Neuronal stem cell (in vitro differentiated cells): ENCODE results near the gene SH2D4B.

Source experiments
- DNase-seq: peaks from one replicate; pipeline ENCODE4 v3.0.0-alpha.2; 2013; ENCODE audit warnings: low spot score
- H2AFZ ChIP-seq: one replicate; pipeline ENCODE4 v1.6.1; 2013; ENCODE audit warnings: mild to moderate bottlenecking, low read length, inconsistent platforms
- H2AK5ac ChIP-seq: 2 replicates; pipeline ENCODE4 v1.6.1; 2013; ENCODE audit warnings: low read depth, mild to moderate bottlenecking, inconsistent platforms, low read length, moderate library complexity, mixed read lengths
- H2BK120ac ChIP-seq: 2 replicates; pipeline ENCODE4 v1.6.1; 2013; ENCODE audit warnings: low read depth, mild to moderate bottlenecking, inconsistent platforms, low read length, moderate library complexity, mixed read lengths
- H2BK12ac ChIP-seq: one replicate; pipeline ENCODE4 v1.6.1; 2013; ENCODE audit warnings: low read length, inconsistent platforms
- H2BK15ac ChIP-seq: 2 replicates; pipeline ENCODE4 v1.6.1; 2013; ENCODE audit warnings: mild to moderate bottlenecking, low read length, inconsistent platforms, mixed read lengths
- H2BK5ac ChIP-seq: one replicate; pipeline ENCODE4 v1.6.1; 2013; ENCODE audit warnings: inconsistent platforms, mild to moderate bottlenecking, low read length, moderate library complexity
- H3K14ac ChIP-seq: one replicate; pipeline ENCODE4 v1.6.1; 2013; ENCODE audit warnings: low read length, inconsistent platforms
- H3K18ac ChIP-seq: 2 replicates; pipeline ENCODE4 v1.6.1; 2013; ENCODE audit warnings: low read length, inconsistent platforms
- H3K23ac ChIP-seq: 2 replicates; pipeline ENCODE4 v1.6.1; 2013; ENCODE audit warnings: low read depth, mild to moderate bottlenecking, mixed read lengths, low read length, inconsistent platforms; ENCODE audit not compliant: poor library complexity
- H3K27ac ChIP-seq: replicated peaks from 3 replicates; pipeline ENCODE4 v1.5.1; 2013; ENCODE audit warnings: low read length, inconsistent platforms
- H3K27me3 ChIP-seq, 3 experiments: 2 replicates each; pipeline ENCODE4 v1.6.1; 2013; ENCODE audit warnings: low read length in 3 of 3, mild to moderate bottlenecking in 2 of 3, inconsistent platforms in 1 of 3, low read depth in 1 of 3, mixed read lengths in 1 of 3, moderate library complexity in 1 of 3; ENCODE audit not compliant: control insufficient read depth in 3 of 3, insufficient read depth in 3 of 3
- H3K36me3 ChIP-seq, 2 donors: replicated peaks in 1 of 2; 2 replicates each; pipeline ENCODE4 v1.6.1; 2013; ENCODE audit warnings: low read length in 2 of 2; ENCODE audit not compliant: control insufficient read depth in 2 of 2, insufficient read depth in 2 of 2
- H3K4ac ChIP-seq: 2 replicates; pipeline ENCODE4 v1.6.1; 2013; ENCODE audit warnings: inconsistent platforms, mild to moderate bottlenecking, low read length, moderate library complexity
- H3K4me1 ChIP-seq, 2 donors: 1 replicate in 1 of 2; 2 replicates in 1 of 2; pipeline ENCODE4 v1.6.1; 2013; ENCODE audit warnings: low read length in 2 of 2, low read depth in 1 of 2; ENCODE audit not compliant: control insufficient read depth in 2 of 2, insufficient read depth in 1 of 2
- H3K4me2 ChIP-seq: one replicate; pipeline ENCODE4 v1.6.1; 2013; ENCODE audit warnings: mild to moderate bottlenecking, low read length, inconsistent platforms; ENCODE audit not compliant: insufficient read depth, poor library complexity, severe bottlenecking
- H3K4me3 ChIP-seq, 2 donors: 2 replicates each; pipeline ENCODE4 v1.5.1; 2013; ENCODE audit warnings: low read length in 2 of 2, mild to moderate bottlenecking in 2 of 2, inconsistent platforms in 1 of 2, moderate library complexity in 1 of 2
- H3K79me1 ChIP-seq: one replicate; pipeline ENCODE4 v1.6.1; 2013; ENCODE audit warnings: low read depth, mild to moderate bottlenecking, inconsistent platforms, low read length, moderate library complexity
- H3K9ac ChIP-seq: one replicate; pipeline ENCODE4 v1.6.1; 2013; ENCODE audit warnings: mild to moderate bottlenecking, low read depth, low read length, inconsistent platforms; ENCODE audit not compliant: poor library complexity
- H3K9me3 ChIP-seq, 2 donors: replicated peaks in 1 of 2; 2 replicates each; pipeline versions ENCODE3 to v1.6.1; 2013; ENCODE audit warnings: low read length in 2 of 2, mild to moderate bottlenecking in 2 of 2, inconsistent platforms in 1 of 2, low read depth in 1 of 2, mixed read lengths in 1 of 2, moderate library complexity in 1 of 2; ENCODE audit not compliant: control insufficient read depth in 2 of 2, insufficient read depth in 1 of 2
- H4K8ac ChIP-seq: one replicate; pipeline ENCODE4 v1.6.1; 2013; ENCODE audit warnings: low read depth, mild to moderate bottlenecking, inconsistent platforms, low read length, moderate library complexity
- H4K91ac ChIP-seq: one replicate; pipeline ENCODE4 v1.6.1; 2013; ENCODE audit warnings: low read length, low read depth, mild to moderate bottlenecking, inconsistent platforms; ENCODE audit not compliant: poor library complexity
- WGBS, 2 donors: extraction: QIAGEN DNeasy Blood & Tissue Kit; methylation state at CpG; one replicate each; pipeline ENCODE4 v1.1.7; 2013; ENCODE audit warnings: missing lambda C conversion rate in 2 of 2, mixed read lengths in 1 of 2; ENCODE audit not compliant: insufficient read length in 2 of 2, insufficient replicate concordance in 1 of 2; ENCODE audit errors: extremely low coverage in 2 of 2; 5-methylcytosine and 5-hydroxymethylcytosine counted together

Gene SH2D4B

DNA sequence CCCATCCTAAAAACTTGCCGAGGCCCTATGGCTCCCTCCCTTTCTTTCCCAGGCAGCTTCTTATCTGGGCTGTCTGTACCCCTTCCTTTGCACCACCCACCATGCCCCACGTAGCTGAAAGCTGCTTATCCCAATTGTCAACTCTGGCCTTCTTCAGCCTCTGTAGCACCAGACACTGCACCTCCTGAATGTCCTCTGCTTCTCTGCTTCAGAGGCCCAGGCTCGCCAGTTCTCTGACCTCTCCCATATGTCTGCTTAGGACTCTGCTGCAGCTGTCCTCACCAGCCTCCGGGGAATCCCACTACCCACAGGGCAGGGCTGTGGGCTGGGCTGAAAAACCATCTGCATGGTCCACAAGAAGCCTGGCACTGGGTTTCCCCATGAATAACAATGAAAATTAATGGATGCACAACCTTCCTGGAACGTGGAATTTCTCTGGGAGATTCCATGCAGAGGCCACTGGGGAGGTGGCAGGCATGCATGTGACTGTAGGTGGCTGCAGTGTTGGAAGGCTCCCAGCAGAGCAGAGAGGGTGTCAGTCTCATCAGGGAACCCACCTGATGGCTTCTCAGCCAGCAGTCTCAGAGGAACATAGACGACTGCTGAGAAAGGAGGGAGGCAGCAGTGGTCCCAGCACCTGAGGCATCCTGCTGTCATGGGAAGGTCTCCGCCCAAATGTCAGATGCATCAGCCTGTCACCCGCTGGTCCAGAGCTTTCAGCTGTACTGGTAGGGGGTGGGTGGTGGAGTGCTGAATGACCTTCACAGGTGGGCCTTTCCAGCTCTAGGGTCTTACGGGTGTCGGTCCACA is 16.8 kb upstream of the SH2D4B start:
- Histone ChIP-seq H3K36me3 (peaks cover 32 to 69% of the 10 kb centered on the region in 2 donors), H3K23ac (no peak overlapping the region), H3K4me1 (no peaks in the 10 kb centered on the region), H3K14ac (no peak overlapping the region), H3K79me1 (peaks cover 6% of the 10 kb centered on the region), H2AFZ (no peak overlapping the region), H3K9ac (no peak overlapping the region), H2AK5ac (no peak overlapping the region), H2BK120ac (no peak overlapping the region), H4K8ac (no peak overlapping the region), H3K27ac (no peak overlapping the region), H2BK5ac (no peak overlapping the region), H2BK15ac (no peak overlapping the region), H3K4me3 (no peak overlapping the region), H2BK12ac (no peak overlapping the region), H3K4me2 (no peak overlapping the region), H4K91ac (no peak overlapping the region), H3K18ac (no peak overlapping the region), H3K9me3 (peaks cover 0 to 2% of the 10 kb centered on the region in 2 donors), H3K27me3 (no peaks in the 10 kb centered on the region), H3K4ac (no peak overlapping the region)
- WGBS, 2 donors: no CpG with 5 or more reads among the region's 10 CpGs
- DNase-seq: no peak

DNA sequence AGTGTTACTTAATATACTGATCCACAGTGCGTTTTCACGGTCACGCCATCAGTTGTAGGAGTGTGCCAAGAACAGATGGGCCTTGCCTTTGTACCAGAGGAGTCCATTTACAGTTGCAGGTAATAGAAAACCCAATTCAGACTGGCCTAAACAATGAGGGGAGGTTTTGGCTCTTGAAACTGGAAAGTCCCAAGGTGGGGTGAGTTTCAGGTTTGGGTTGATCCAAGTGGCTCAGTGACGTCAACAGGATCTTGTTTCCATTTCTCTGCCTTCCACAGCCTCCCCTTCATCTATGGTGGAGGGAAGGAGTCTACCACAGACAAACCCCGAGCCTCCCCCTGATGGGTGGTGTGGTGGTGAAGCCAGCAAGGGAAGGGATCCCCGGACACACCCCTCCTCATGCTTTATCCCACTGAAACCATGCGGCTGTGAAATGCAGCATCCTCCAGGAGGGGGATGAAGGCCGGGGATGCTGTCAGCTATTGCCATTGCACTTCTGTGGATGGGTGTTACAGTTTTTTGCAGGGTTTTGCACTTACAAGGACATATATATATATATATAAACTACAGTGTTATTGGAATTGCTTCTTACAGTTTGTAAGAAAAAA is 14.8 kb upstream of the SH2D4B start:
- Histone ChIP-seq H2BK5ac (no peak overlapping the region), H2BK15ac (no peak overlapping the region), H3K14ac (no peak overlapping the region), H3K27me3 (no peaks in the 10 kb centered on the region), H2AK5ac (no peak overlapping the region), H3K9me3 (peaks cover 0 to 2% of the 10 kb centered on the region in 2 donors), H3K4me3 (no peak overlapping the region), H4K8ac (no peak overlapping the region), H2BK12ac (no peak overlapping the region), H2BK120ac (no peak overlapping the region), H4K91ac (no peak overlapping the region), H3K79me1 (peaks cover 5% of the 10 kb centered on the region), H3K4me1 (no peaks in the 10 kb centered on the region), H3K27ac (no peak overlapping the region), H3K18ac (no peak overlapping the region), H3K4me2 (no peak overlapping the region), H3K9ac (no peak overlapping the region), H2AFZ (no peak overlapping the region), H3K36me3 (peaks cover 20 to 49% of the 10 kb centered on the region in 2 donors), H3K23ac (peak overlapping the region; percentile 17), H3K4ac (no peak overlapping the region)
- WGBS, 2 donors: no CpG with 5 or more reads among the region's 8 CpGs
- no peak for DNase-seq

DNA sequence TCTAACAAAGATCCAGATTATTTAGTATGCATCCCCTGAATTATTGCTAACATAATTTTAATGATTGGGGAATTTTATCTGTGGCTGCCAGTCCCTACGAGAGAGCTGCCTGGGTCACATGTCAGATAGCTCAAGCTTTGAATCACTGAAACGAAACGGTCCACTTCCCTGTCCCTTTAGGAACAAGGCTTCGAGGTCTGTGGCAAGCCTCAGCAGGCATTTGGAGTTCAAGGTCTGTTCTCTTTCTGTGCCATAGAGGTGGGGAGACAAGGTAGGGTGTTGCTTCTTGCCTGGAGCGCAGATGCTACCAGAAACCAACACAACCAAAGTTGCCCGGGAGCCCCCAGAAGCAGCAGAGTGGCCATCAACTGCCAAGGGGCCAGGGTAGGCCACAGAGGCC is 13.9 kb upstream of the SH2D4B start:
- no peak overlapping the region for H3K4me3 ChIP-seq

DNA sequence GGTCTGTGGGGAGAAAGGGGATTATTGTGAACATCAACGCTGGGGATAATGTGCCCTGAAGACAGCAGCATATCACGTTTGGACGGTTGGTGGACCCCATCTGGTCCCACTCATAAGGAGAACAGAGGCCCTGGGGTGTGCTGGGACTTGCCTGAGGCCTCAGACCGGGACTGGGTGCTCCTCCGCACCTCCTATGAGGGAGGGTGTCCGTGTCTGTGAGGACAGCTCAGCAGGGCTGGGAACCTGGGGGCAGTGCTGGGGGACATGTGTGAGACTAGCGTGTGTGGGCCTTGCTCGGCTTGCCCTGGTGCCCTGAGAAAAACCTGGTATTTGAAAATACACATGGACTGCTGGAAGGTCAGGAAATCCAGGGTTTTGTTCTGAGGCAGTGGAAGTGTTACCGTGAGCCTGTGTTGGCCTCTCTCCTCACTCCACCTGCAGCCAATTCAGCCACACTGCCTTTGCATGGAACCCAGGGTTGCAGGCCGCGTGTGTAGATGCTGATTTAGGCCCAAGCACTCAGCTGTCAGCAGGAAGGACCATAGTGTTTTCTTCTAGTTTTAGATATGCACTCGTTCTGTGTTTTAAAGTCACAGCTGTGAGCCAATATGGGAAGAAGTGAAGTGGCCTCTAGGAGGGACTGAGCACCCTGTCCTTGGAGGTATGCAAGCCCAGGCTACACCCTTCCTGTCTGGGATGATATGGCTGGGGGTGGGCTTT is 13.4 kb upstream of the SH2D4B start:
- no CpG with 5 or more reads among the region's 12 CpGs for WGBS, 2 donors
- H3K79me1 ChIP-seq: no peaks in the 10 kb centered on the region
- peaks cover 6 to 35% of the 10 kb centered on the region in 2 donors for H3K36me3 ChIP-seq
- H3K18ac ChIP-seq: peak overlapping the region; percentile 72
- peak overlapping the region; percentile 87 for H4K8ac ChIP-seq
- no peak overlapping the region for H2AFZ ChIP-seq
- peaks cover 0 to 2% of the 10 kb centered on the region in 2 donors for H3K9me3 ChIP-seq
- peak overlapping the region; percentile 14 for H3K9ac ChIP-seq
- H2BK5ac ChIP-seq: peak overlapping the region; percentile 83
- no peak overlapping the region for H2BK12ac ChIP-seq
- no peak overlapping the region for H3K27ac ChIP-seq
- H3K14ac ChIP-seq: peak overlapping the region; percentile 92
- H2AK5ac ChIP-seq: peak overlapping the region; percentile 57
- no peak overlapping the region for H2BK120ac ChIP-seq
- no peak overlapping the region for H3K4me3 ChIP-seq
- peak overlapping the region; percentile 41 for H3K4ac ChIP-seq
- no peak for DNase-seq
- H3K27me3 ChIP-seq: no peaks in the 10 kb centered on the region
- no peak overlapping the region for H4K91ac ChIP-seq
- peak overlapping the region; percentile 81 for H3K23ac ChIP-seq
- no peak overlapping the region for H3K4me2 ChIP-seq
- H3K4me1 ChIP-seq: peaks cover 0 to 5% of the 10 kb centered on the region in 2 donors
- no peak overlapping the region for H2BK15ac ChIP-seq

More for the DNA sequence above, 13.9 kb upstream of the SH2D4B start:
- H2BK120ac ChIP-seq: no peak overlapping the region
- no peaks in the 10 kb centered on the region for H3K27me3 ChIP-seq
- H3K4me2 ChIP-seq: no peak overlapping the region
- no peaks in the 10 kb centered on the region for H3K4me1 ChIP-seq
- no peak overlapping the region for H3K23ac ChIP-seq
- H2AK5ac ChIP-seq: no peak overlapping the region
- H3K79me1 ChIP-seq: no peaks in the 10 kb centered on the region
- H3K18ac ChIP-seq: peak overlapping the region; percentile 72
- no CpG with 5 or more reads among the region's 6 CpGs for WGBS, 2 donors
- H3K14ac ChIP-seq: no peak overlapping the region
- peak overlapping the region; percentile 14 for H3K9ac ChIP-seq
- no peak overlapping the region for H2AFZ ChIP-seq
- peaks cover 0 to 2% of the 10 kb centered on the region in 2 donors for H3K9me3 ChIP-seq
- no peak overlapping the region for H4K8ac ChIP-seq
- peak overlapping the region; percentile 83 for H2BK5ac ChIP-seq
- H3K4ac ChIP-seq: no peak overlapping the region
- H3K27ac ChIP-seq: no peak overlapping the region
- H3K36me3 ChIP-seq: peaks cover 12 to 40% of the 10 kb centered on the region in 2 donors
- no peak for DNase-seq
- H2BK12ac ChIP-seq: no peak overlapping the region
- H4K91ac ChIP-seq: no peak overlapping the region
- no peak overlapping the region for H2BK15ac ChIP-seq
